Activated CD8-positive, alpha-beta memory T cell treated with anti-CD3 and anti-CD28 coated beads, Interleukin-2, amount 10 ng/mL, durations not matched to agents 7 days and 5 days (primary cell): ENCODE measurements around the gene SETD3. TPM values are rescaled to one million over a fixed set of nuclear protein-coding genes. Genes with fewer than 3 reads are reported as not detected.

Experiments
- ATAC-seq: fragments of 150-1000 bp; cut with Tn5 transposase; one replicate; pipeline ENCODE4 v1.10.0; 2021; ENCODE audit warnings: moderate library complexity
- CTCF ChIA-PET: fragments of 350-600 bp; sonication (Branson Sonifier 250); formaldehyde crosslinking; loops from one replicate; lab custom pipeline; 2021; ENCODE audit warnings: antibody characterized with exemption; lab: Charles Lee
- DNase-seq: peaks from one replicate; pipeline ENCODE4 v3.0.0-alpha.2; 2020
- H3K27ac Mint-ChIP-seq: one replicate; pipeline ENCODE4 v1.8.0; 2021; ENCODE audit warnings: mild to moderate bottlenecking, mixed read lengths
- H3K27me3 Mint-ChIP-seq: one replicate; pipeline ENCODE4 v1.8.0; 2021; ENCODE audit warnings: mixed read lengths
- H3K36me3 Mint-ChIP-seq: one replicate; pipeline ENCODE4 v1.8.0; 2021; ENCODE audit warnings: mild to moderate bottlenecking, mixed read lengths
- H3K4me1 Mint-ChIP-seq: one replicate; pipeline ENCODE4 v1.8.0; 2021; ENCODE audit warnings: mixed read lengths
- H3K4me3 Mint-ChIP-seq: one replicate; pipeline ENCODE4 v1.8.0; 2021; ENCODE audit warnings: mild to moderate bottlenecking, moderate library complexity, mixed read lengths
- H3K9me3 Mint-ChIP-seq: one replicate; pipeline ENCODE4 v1.8.0; 2022; ENCODE audit warnings: low read depth, mixed read lengths
- total RNA-seq, 2 experiments: library from RNA; stranded (reverse); gene quantifications; one replicate each; pipeline ENCODE4 v1.2.3, GENCODE V29; 2021

Gene SETD3
- total RNA-seq, 2 experiments from 2014 or later, result 53.9 to 61.4 TPM

GRCh38 chr14:99471731-99472130 lies 8.9 kb downstream of the SETD3 start:
- CTCF ChIA-PET, result interaction anchor here (0.7 to 1.1 kb wide), 2 partner anchors 11 to 219 kb away, joined by 3 read pairs; no protein-coding TSS in a partner anchor

GRCh38 chr14:99468836-99469592 lies 11.6 kb downstream of the SETD3 start:
- Mint-ChIP-seq H3K9me3 (no peaks in the 10 kb centered on the region), H3K36me3 (no peaks in the 10 kb centered on the region), H3K4me3 (no peak overlapping the region), H3K27ac (no peak overlapping the region), H3K4me1 (peaks cover 26% of the 10 kb centered on the region), H3K27me3 (no peaks in the 10 kb centered on the region)
- no peak for DNase-seq
- CTCF ChIA-PET, result no interaction called here
- ATAC-seq, result no peak

More at GRCh38 chr14:99471731-99472130, 8.9 kb downstream of the SETD3 start:
- Mint-ChIP-seq H3K36me3 (no peaks in the 10 kb centered on the region), H3K27ac (no peak overlapping the region), H3K4me1 (peaks cover 26% of the 10 kb centered on the region), H3K9me3 (no peaks in the 10 kb centered on the region), H3K4me3 (no peak overlapping the region), H3K27me3 (no peaks in the 10 kb centered on the region)
- ATAC-seq (no peak), DNase-seq (no peak)

GRCh38 chr14:99468081-99468480 lies 12.6 kb downstream of the SETD3 start:
- Mint-ChIP-seq H3K27me3 (no peaks in the 10 kb centered on the region), H3K9me3 (no peaks in the 10 kb centered on the region), H3K4me3 (no peak overlapping the region), H3K27ac (no peak overlapping the region), H3K4me1 (peaks cover 23% of the 10 kb centered on the region), H3K36me3 (peaks cover 7% of the 10 kb centered on the region)
- CTCF ChIA-PET, result no interaction called here
- ATAC-seq (no peak), DNase-seq (no peak)

- Mint-ChIP-seq H3K27me3 (no peaks in the 10 kb centered on the region), H3K27ac (no peak overlapping the region), H3K9me3 (no peaks in the 10 kb centered on the region), H3K4me3 (no peak overlapping the region), H3K4me1 (peaks cover 24% of the 10 kb centered on the region), H3K36me3 (peaks cover 10% of the 10 kb centered on the region)
- ATAC-seq (no peak), DNase-seq (no peak)
- CTCF ChIA-PET, result interaction anchor here (0.6 kb wide), 1 partner anchor 9 kb away, joined by 3 read pairs; no protein-coding TSS in a partner anchor
These were observed 13.2 kb downstream of the SETD3 start for GRCh38 chr14:99467336-99468078.

GRCh38 chr14:99466758-99467157 lies 13.9 kb downstream of the SETD3 start:
- DNase-seq (no peak), ATAC-seq (no peak)
- Mint-ChIP-seq H3K4me1 (peaks cover 31% of the 10 kb centered on the region), H3K27me3 (no peaks in the 10 kb centered on the region), H3K27ac (no peak overlapping the region), H3K9me3 (no peaks in the 10 kb centered on the region), H3K4me3 (no peak overlapping the region), H3K36me3 (peaks cover 17% of the 10 kb centered on the region)
- CTCF ChIA-PET, result no interaction called here

- peaks cover 31% of the 10 kb centered on the region for H3K4me1 Mint-ChIP-seq
- DNase-seq (no peak), ATAC-seq (no peak)
- CTCF ChIA-PET, result interaction anchor here (1.6 kb wide), 1 partner anchor 16 kb away, joined by 5 read pairs; the partner anchor contains the start of genes CCNK and SETD3
- peaks cover 21% of the 10 kb centered on the region for H3K36me3 Mint-ChIP-seq
- H3K9me3 Mint-ChIP-seq, result no peaks in the 10 kb centered on the region
- no peak overlapping the region for H3K27ac Mint-ChIP-seq
- no peak overlapping the region for H3K4me3 Mint-ChIP-seq
- no peaks in the 10 kb centered on the region for H3K27me3 Mint-ChIP-seq
These were observed 15.4 kb downstream of the SETD3 start for GRCh38 chr14:99465288-99465687.

- H3K27me3 Mint-ChIP-seq, result no peaks in the 10 kb centered on the region
- peaks cover 25% of the 10 kb centered on the region for H3K36me3 Mint-ChIP-seq
- no peak overlapping the region for H3K27ac Mint-ChIP-seq
- H3K4me3 Mint-ChIP-seq, result no peak overlapping the region
- H3K4me1 Mint-ChIP-seq, result peaks cover 23% of the 10 kb centered on the region
- CTCF ChIA-PET, result no interaction called here
- DNase-seq (no peak), ATAC-seq (no peak)
- no peaks in the 10 kb centered on the region for H3K9me3 Mint-ChIP-seq
These were observed 16.7 kb downstream of the SETD3 start for GRCh38 chr14:99463974-99464373.

GRCh38 chr14:99462210-99462609 lies 18.4 kb downstream of the SETD3 start:
- Mint-ChIP-seq H3K27ac (no peak overlapping the region), H3K36me3 (peaks cover 29% of the 10 kb centered on the region), H3K4me3 (no peak overlapping the region), H3K9me3 (no peaks in the 10 kb centered on the region), H3K27me3 (no peaks in the 10 kb centered on the region), H3K4me1 (peaks cover 7% of the 10 kb centered on the region)
- ATAC-seq, result no peak
- no peak for DNase-seq
- CTCF ChIA-PET, result interaction anchor here (1.1 kb wide), 1 partner anchor 46 kb away, joined by 3 read pairs; no protein-coding TSS in a partner anchor

- CTCF ChIA-PET, result interaction anchor here (0.8 to 1.1 kb wide), 2 partner anchors 10 to 46 kb away, joined by 3 read pairs; no protein-coding TSS in a partner anchor
- no peak for DNase-seq
- Mint-ChIP-seq H3K4me1 (peaks cover 7% of the 10 kb centered on the region), H3K4me3 (no peak overlapping the region), H3K36me3 (peaks cover 34% of the 10 kb centered on the region), H3K27ac (no peak overlapping the region), H3K27me3 (no peaks in the 10 kb centered on the region), H3K9me3 (no peaks in the 10 kb centered on the region)
- no peak for ATAC-seq
These were observed 19.1 kb downstream of the SETD3 start for GRCh38 chr14:99461411-99462085.

GRCh38 chr14:99460793-99461192 lies 19.9 kb downstream of the SETD3 start:
- ATAC-seq, result no peak
- DNase-seq, result no peak
- Mint-ChIP-seq H3K27me3 (no peaks in the 10 kb centered on the region), H3K27ac (no peak overlapping the region), H3K9me3 (no peaks in the 10 kb centered on the region), H3K4me1 (peaks cover 7% of the 10 kb centered on the region), H3K36me3 (peaks cover 36% of the 10 kb centered on the region), H3K4me3 (no peak overlapping the region)
- CTCF ChIA-PET, result interaction anchor here (0.8 kb wide), 1 partner anchor 11 kb away, joined by 3 read pairs; no protein-coding TSS in a partner anchor

- H3K27ac Mint-ChIP-seq, result no peak overlapping the region
- no peak for ATAC-seq
These were observed 21.1 kb downstream of the SETD3 start for GRCh38 chr14:99459481-99460100.

GRCh38 chr14:99454246-99454645 lies 26.4 kb downstream of the SETD3 start:
- H3K4me1 Mint-ChIP-seq, result peaks cover 3% of the 10 kb centered on the region
- H3K9me3 Mint-ChIP-seq, result no peaks in the 10 kb centered on the region
- H3K36me3 Mint-ChIP-seq, result peaks cover 25% of the 10 kb centered on the region
- H3K27ac Mint-ChIP-seq, result no peak overlapping the region
- ATAC-seq, result no peak
- no peak for DNase-seq
- CTCF ChIA-PET, result interaction anchor here (0.5 kb wide), 1 partner anchor 130 kb away, joined by 3 read pairs; no protein-coding TSS in a partner anchor
- H3K4me3 Mint-ChIP-seq, result no peak overlapping the region
- H3K27me3 Mint-ChIP-seq, result no peaks in the 10 kb centered on the region

More at GRCh38 chr14:99459481-99460100, 21.1 kb downstream of the SETD3 start:
- DNase-seq, result no peak
- Mint-ChIP-seq H3K4me3 (no peak overlapping the region), H3K27me3 (no peaks in the 10 kb centered on the region), H3K4me1 (peaks cover 7% of the 10 kb centered on the region), H3K9me3 (no peaks in the 10 kb centered on the region), H3K36me3 (peaks cover 40% of the 10 kb centered on the region)
- CTCF ChIA-PET, result no interaction called here

GRCh38 chr14:99452968-99453367 lies 27.7 kb downstream of the SETD3 start:
- H3K9me3 Mint-ChIP-seq, result no peaks in the 10 kb centered on the region
- peaks cover 3% of the 10 kb centered on the region for H3K4me1 Mint-ChIP-seq
- DNase-seq (no peak), ATAC-seq (no peak)
- CTCF ChIA-PET, result no interaction called here
- H3K27me3 Mint-ChIP-seq, result no peaks in the 10 kb centered on the region
- no peak overlapping the region for H3K27ac Mint-ChIP-seq
- H3K4me3 Mint-ChIP-seq, result no peak overlapping the region
- peaks cover 28% of the 10 kb centered on the region for H3K36me3 Mint-ChIP-seq
